Measurements from ENCODE around the gene TRRAP.

DNA sequence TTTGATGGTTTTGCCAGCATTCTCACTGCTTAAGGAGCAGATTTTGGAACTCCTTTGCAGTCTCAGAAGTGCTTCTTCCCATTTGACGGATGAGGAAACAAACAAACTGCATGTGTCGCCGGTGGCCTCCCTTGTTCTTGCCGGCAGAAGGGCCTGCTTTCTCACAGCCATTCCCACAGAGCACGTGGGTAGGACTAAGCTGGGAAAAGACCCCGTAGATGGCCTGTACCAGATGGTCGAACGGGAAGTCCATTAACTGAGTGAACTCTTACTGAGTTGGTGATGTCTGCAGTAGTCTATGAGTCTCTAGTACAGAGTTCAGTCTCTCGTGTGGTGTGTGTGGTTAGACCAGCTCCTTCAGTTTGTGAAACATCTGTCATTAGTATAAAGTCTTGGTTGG lies 131.9 kb downstream of the TRRAP start:
- TF ChIP-seq, protein P1, sequence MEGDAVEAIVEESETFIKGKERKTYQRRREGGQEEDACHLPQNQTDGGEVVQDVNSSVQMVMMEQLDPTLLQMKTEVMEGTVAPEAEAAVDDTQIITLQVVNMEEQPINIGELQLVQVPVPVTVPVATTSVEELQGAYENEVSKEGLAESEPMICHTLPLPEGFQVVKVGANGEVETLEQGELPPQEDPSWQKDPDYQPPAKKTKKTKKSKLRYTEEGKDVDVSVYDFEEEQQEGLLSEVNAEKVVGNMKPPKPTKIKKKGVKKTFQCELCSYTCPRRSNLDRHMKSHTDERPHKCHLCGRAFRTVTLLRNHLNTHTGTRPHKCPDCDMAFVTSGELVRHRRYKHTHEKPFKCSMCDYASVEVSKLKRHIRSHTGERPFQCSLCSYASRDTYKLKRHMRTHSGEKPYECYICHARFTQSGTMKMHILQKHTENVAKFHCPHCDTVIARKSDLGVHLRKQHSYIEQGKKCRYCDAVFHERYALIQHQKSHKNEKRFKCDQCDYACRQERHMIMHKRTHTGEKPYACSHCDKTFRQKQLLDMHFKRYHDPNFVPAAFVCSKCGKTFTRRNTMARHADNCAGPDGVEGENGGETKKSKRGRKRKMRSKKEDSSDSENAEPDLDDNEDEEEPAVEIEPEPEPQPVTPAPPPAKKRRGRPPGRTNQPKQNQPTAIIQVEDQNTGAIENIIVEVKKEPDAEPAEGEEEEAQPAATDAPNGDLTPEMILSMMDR (IDR thresholded peaks at IDR 0.05) = no peak
- no peak for TF ChIP-seq POLR2A (IDR thresholded peaks at IDR 0.05)

Measured in upper lobe of left lung (tissue), 4 donors.